ENCODE results near the gene C1orf50.

DNA sequence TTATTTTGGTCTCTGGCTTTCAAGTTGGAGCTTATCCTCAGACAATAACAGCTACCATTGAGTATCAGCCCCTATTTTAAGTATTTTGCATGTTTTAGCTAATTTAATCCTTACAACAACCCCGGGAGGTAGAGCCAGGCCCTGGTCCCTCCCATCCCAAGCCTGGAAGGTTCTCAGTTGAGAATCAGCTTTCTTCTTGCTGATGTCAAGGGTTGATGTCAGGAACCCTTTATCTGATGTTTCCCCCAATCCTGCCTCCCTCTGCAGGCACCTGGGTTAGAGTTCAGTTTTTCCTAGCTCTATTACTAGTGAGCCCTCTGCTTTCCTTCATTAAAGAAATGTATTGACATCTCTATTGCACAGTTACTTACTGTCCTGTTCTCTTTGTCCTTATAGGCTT lies 53.8 kb downstream of the C1orf50 start:
- TF ChIP-seq, protein P1, sequence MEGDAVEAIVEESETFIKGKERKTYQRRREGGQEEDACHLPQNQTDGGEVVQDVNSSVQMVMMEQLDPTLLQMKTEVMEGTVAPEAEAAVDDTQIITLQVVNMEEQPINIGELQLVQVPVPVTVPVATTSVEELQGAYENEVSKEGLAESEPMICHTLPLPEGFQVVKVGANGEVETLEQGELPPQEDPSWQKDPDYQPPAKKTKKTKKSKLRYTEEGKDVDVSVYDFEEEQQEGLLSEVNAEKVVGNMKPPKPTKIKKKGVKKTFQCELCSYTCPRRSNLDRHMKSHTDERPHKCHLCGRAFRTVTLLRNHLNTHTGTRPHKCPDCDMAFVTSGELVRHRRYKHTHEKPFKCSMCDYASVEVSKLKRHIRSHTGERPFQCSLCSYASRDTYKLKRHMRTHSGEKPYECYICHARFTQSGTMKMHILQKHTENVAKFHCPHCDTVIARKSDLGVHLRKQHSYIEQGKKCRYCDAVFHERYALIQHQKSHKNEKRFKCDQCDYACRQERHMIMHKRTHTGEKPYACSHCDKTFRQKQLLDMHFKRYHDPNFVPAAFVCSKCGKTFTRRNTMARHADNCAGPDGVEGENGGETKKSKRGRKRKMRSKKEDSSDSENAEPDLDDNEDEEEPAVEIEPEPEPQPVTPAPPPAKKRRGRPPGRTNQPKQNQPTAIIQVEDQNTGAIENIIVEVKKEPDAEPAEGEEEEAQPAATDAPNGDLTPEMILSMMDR (IDR thresholded peaks at IDR 0.05; ENCODE audit: borderline replicate concordance, extremely low read depth, low read length, poor library complexity, severe bottlenecking) = no peak
- no peak for TF ChIP-seq EZH2 (IDR thresholded peaks at IDR 0.05; ENCODE audit: borderline replicate concordance, low read depth, low read length, severe bottlenecking)

All from DND-41 (cell line).